IMR-90 (cell line): ENCODE measurements around the gene TTI1. TPM values are rescaled to one million over a fixed set of nuclear protein-coding genes. Genes with fewer than 3 reads are reported as not detected.

ENCODE experiments used
- ATAC-seq: fragments of 200-7000 bp; cut with Tn5 transposase; 2 replicates; pipeline ENCODE4 v1.9.1; 2020; ENCODE audit warnings: low read depth, mild to moderate bottlenecking, moderate library complexity
- BruUV-seq: library from RNA; stranded (reverse); fragments of 400-500 nt; replicated peaks from 2 replicates; lab custom pipeline; 2021; lab: Mats Ljungman, UMichigan
- CTCF ChIA-PET: fragments of 300-600 bp; formaldehyde crosslinking; extraction: SDS; loops from one replicate; lab custom pipeline; 2021; ENCODE audit warnings: antibody characterized with exemption; lab: Yijun Ruan, JAX
- POLR2A ChIA-PET: fragments of 300-600 bp; sonication (Branson Sonifier 250); formaldehyde crosslinking; loops from one replicate; lab custom pipeline; 2022; ENCODE audit warnings: antibody characterized with exemption; ENCODE audit not compliant: unreplicated experiment; lab: Charles Lee
- DNase-seq: peaks from one replicate; pipeline ENCODE4 v3.0.0; 2013
- H2AFZ ChIP-seq: replicated peaks from 2 replicates; pipeline ENCODE3; 2013; ENCODE audit warnings: low read length, mild to moderate bottlenecking; ENCODE audit not compliant: poor library complexity
- H2AK5ac ChIP-seq: 2 replicates; pipeline ENCODE4 v1.6.1; 2013; ENCODE audit warnings: low read depth, low read length, inconsistent platforms
- H2AK9ac ChIP-seq: replicated peaks from 2 replicates; pipeline ENCODE3; 2013; ENCODE audit warnings: mild to moderate bottlenecking, low read depth, low read length, moderate library complexity; ENCODE audit not compliant: poor library complexity
- H2BK120ac ChIP-seq: 2 replicates; pipeline ENCODE4 v1.6.1; 2013; ENCODE audit warnings: low read depth, low read length, inconsistent platforms
- H2BK15ac ChIP-seq: 3 replicates; pipeline ENCODE4 v1.6.1; 2013; ENCODE audit warnings: low read depth, low read length, inconsistent platforms
- H2BK20ac ChIP-seq: 2 replicates; pipeline ENCODE4 v1.6.1; 2013; ENCODE audit warnings: low read depth, mild to moderate bottlenecking, inconsistent platforms, low read length, moderate library complexity
- H2BK5ac ChIP-seq: 2 replicates; pipeline ENCODE4 v1.6.1; 2013; ENCODE audit warnings: mild to moderate bottlenecking, low read depth, low read length, inconsistent platforms; ENCODE audit not compliant: poor library complexity, severe bottlenecking
- H3K14ac ChIP-seq: replicated peaks from 2 replicates; pipeline ENCODE4 v1.6.1; 2013; ENCODE audit warnings: low read depth, low read length, inconsistent platforms
- H3K18ac ChIP-seq: 2 replicates; pipeline ENCODE4 v1.6.1; 2013; ENCODE audit warnings: low read depth, low read length, control low read depth
- H3K23ac ChIP-seq: 2 replicates; pipeline ENCODE4 v1.6.1; 2013; ENCODE audit warnings: low read depth, low read length, inconsistent platforms
- H3K27ac ChIP-seq: 2 replicates; pipeline ENCODE4 v1.5.1; 2013; ENCODE audit warnings: mild to moderate bottlenecking, control low read depth, low read length; ENCODE audit not compliant: insufficient read depth
- H3K27me3 ChIP-seq: 2 replicates; pipeline ENCODE4 v1.6.1; 2013; ENCODE audit warnings: low read length; ENCODE audit not compliant: control insufficient read depth, insufficient read depth
- H3K36me3 ChIP-seq: 2 replicates; pipeline ENCODE4 v1.6.1; 2013; ENCODE audit warnings: low read length, mixed read lengths; ENCODE audit not compliant: control insufficient read depth, insufficient read depth
- H3K4ac ChIP-seq: 2 replicates; pipeline ENCODE4 v1.6.1; 2013; ENCODE audit warnings: low read depth, low read length, inconsistent platforms
- H3K4me1 ChIP-seq: 2 replicates; pipeline ENCODE4 v1.6.1; 2013; ENCODE audit warnings: low read length, mixed read lengths; ENCODE audit not compliant: control insufficient read depth, insufficient read depth
- H3K4me2 ChIP-seq: 2 replicates; pipeline ENCODE4 v1.6.1; 2013; ENCODE audit warnings: low read depth, mild to moderate bottlenecking, control low read depth, low read length, moderate library complexity
- H3K4me3 ChIP-seq: 2 replicates; pipeline ENCODE4 v1.5.1; 2013; ENCODE audit warnings: low read depth, mild to moderate bottlenecking, control low read depth, low read length, moderate library complexity; ENCODE audit not compliant: insufficient read depth
- H3K56ac ChIP-seq: 2 replicates; pipeline ENCODE4 v1.6.1; 2013; ENCODE audit warnings: low read length, inconsistent platforms; ENCODE audit not compliant: insufficient read depth; ENCODE audit errors: extremely low read depth
- H3K79me1 ChIP-seq, 2 experiments: 2 replicates each; pipeline ENCODE4 v1.6.1; 2013; ENCODE audit warnings: low read length in 2 of 2, inconsistent platforms in 1 of 2, low read depth in 1 of 2
- H3K9ac ChIP-seq: 2 replicates; pipeline ENCODE4 v1.6.1; 2013; ENCODE audit warnings: low read depth, low read length, control low read depth
- H3K9me1 ChIP-seq: 2 replicates; pipeline ENCODE4 v1.6.1; 2013; ENCODE audit warnings: low read length, inconsistent platforms; ENCODE audit not compliant: insufficient read depth
- H3K9me3 ChIP-seq: 2 replicates; pipeline ENCODE4 v1.6.1; 2013; ENCODE audit warnings: low read length; ENCODE audit not compliant: control insufficient read depth, insufficient read depth
- H4K20me1 ChIP-seq: 2 replicates; pipeline ENCODE4 v1.6.1; 2013; ENCODE audit warnings: low read length, inconsistent platforms; ENCODE audit not compliant: insufficient read depth
- H4K5ac ChIP-seq: 2 replicates; pipeline ENCODE4 v1.6.1; 2013; ENCODE audit warnings: mild to moderate bottlenecking, low read depth, low read length, control low read depth
- H4K8ac ChIP-seq, 2 experiments: 2 replicates each; pipeline ENCODE4 v1.6.1; 2013; ENCODE audit warnings: low read depth in 2 of 2, low read length in 2 of 2, control low read depth in 1 of 2, inconsistent platforms in 1 of 2
- H4K91ac ChIP-seq: 2 replicates; pipeline ENCODE4 v1.6.1; 2013; ENCODE audit warnings: low read depth, low read length, inconsistent platforms; ENCODE audit not compliant: insufficient read depth
- CEBPB ChIP-seq: IDR thresholded peaks from 2 replicates; pipeline ENCODE4 v1.6.1; 2012; ENCODE audit warnings: low read depth, low read length, improper control_type of control experiment
- CTCF ChIP-seq: conservative IDR thresholded peaks from 2 replicates; pipeline ENCODE4 v1.5.1; 2012; ENCODE audit warnings: mild to moderate bottlenecking, low read depth, low read length, improper control_type of control experiment
- ELK1 ChIP-seq: fragments of 150-350 bp; IDR thresholded peaks from 2 replicates; pipeline ENCODE4 v1.6.1; 2016; ENCODE audit warnings: low read depth, mild to moderate bottlenecking, low read length, moderate library complexity, borderline replicate concordance
- MAZ ChIP-seq: IDR thresholded peaks from 2 replicates; pipeline ENCODE4 v1.6.1; 2012; ENCODE audit warnings: low read depth, mild to moderate bottlenecking, low read length, improper control_type of control experiment, moderate library complexity, borderline replicate concordance
- RCOR1 ChIP-seq: IDR thresholded peaks from 2 replicates; pipeline ENCODE4 v1.6.1; 2012; ENCODE audit warnings: mild to moderate bottlenecking, low read length, improper control_type of control experiment; ENCODE audit not compliant: insufficient replicate concordance
- WGBS, 2 experiments: methylation state at CpG; one replicate each; pipeline versions ENCODE4 v1.1.5 to v1.1.7; 2013; ENCODE audit warnings: missing lambda C conversion rate in 2 of 2; ENCODE audit not compliant: insufficient read length in 1 of 2; ENCODE audit errors: extremely low coverage in 2 of 2; 5-methylcytosine and 5-hydroxymethylcytosine counted together
- dilution Hi-C: fragments of 300-500 bp; cut with HindIII; formaldehyde crosslinking; loops from one replicate; pipeline ENCODE4 v1.14.3; 2018; ENCODE audit warnings: low sequenced_read_pairs; ENCODE audit not compliant: unreplicated experiment
- in situ Hi-C: fragments of 300-500 bp; cut with MboI; formaldehyde crosslinking; loops from 3 replicates; pipeline ENCODE4 v1.14.3; 2019; ENCODE audit warnings: low sequenced_read_pairs, inconsistent platforms, mixed read lengths
- intact Hi-C: fragments of 100-400 bp; cut with micrococcal nuclease; formaldehyde crosslinking; loops from 2 replicates; pipeline ENCODE4 v1.10.0; 2022
- polyA plus RNA-seq, 3 experiments: library from polyadenylated mRNA; depleted of rRNA; stranded (reverse); fragments of >200 nt; gene quantifications; 2 replicates each; pipeline ENCODE4 v1.2.3, GENCODE V29; 2012; ENCODE audit warnings: low replicate concordance in 1 of 3
- total RNA-seq: library from RNA; depleted of rRNA; stranded (reverse); fragments of >200 nt; gene quantifications from 2 replicates; pipeline ENCODE4 v1.2.3, GENCODE V29; 2012

TTI1 gene
- total and polyA plus RNA-seq, 2 of the 4 experiments (the other 2 are of a cell fraction), result 12.5 to 17.6 TPM

GRCh38 chr20:38029453-38029852, 3.8 kb downstream of the TTI1 start:
- no peak overlapping the region for H2BK120ac ChIP-seq
- CTCF ChIA-PET, result no interaction called here
- no peak overlapping the region for H3K56ac ChIP-seq
- no peak overlapping the region for H2BK5ac ChIP-seq
- no peak overlapping the region for H4K5ac ChIP-seq
- POLR2A ChIA-PET, result interaction anchor here (0.6 kb wide), 1 partner anchor 106 kb away, joined by 19 read pairs; no protein-coding TSS in a partner anchor
- intact Hi-C loops (loop anchor here (10.0 kb wide), 1 partner anchor 205 kb away; no protein-coding TSS in a partner anchor), dilution Hi-C loops (no loop called here), in situ Hi-C loops (no loop called here)
- no peak overlapping the region for H2BK20ac ChIP-seq
- H3K27ac ChIP-seq, result no peak overlapping the region
- no peak overlapping the region for H3K4me3 ChIP-seq
- no peaks in the 10 kb centered on the region for H3K9me3 ChIP-seq
- no peak overlapping the region for H3K18ac ChIP-seq
- H2AK9ac ChIP-seq, result no peak overlapping the region
- H3K4me1 ChIP-seq, result peaks cover 9% of the 10 kb centered on the region
- H3K9me1 ChIP-seq, result peaks cover 13% of the 10 kb centered on the region
- no peak overlapping the region for H3K4ac ChIP-seq
- H3K4me2 ChIP-seq, result no peak overlapping the region
- peaks cover 4% of the 10 kb centered on the region; the same call in 1 of the 2 replicates for H3K36me3 ChIP-seq
- no peak for ATAC-seq
- DNase-seq, result no peak
- peaks cover 41 to 73% of the 10 kb centered on the region in 2 experiments for H3K79me1 ChIP-seq
- H2BK15ac ChIP-seq, result no peak overlapping the region
- BruUV-seq, result no TSS peak
- H3K14ac ChIP-seq, result no peak overlapping the region
- no peak overlapping the region for H3K23ac ChIP-seq
- H2AK5ac ChIP-seq, result no peak overlapping the region
- H4K91ac ChIP-seq, result no peak overlapping the region
- no peak overlapping the region for H4K8ac ChIP-seq
- H3K27me3 ChIP-seq, result no peaks in the 10 kb centered on the region
- no peak overlapping the region for H3K9ac ChIP-seq
- WGBS, 2 experiments, result no CpG with 5 or more reads among the region's 3 CpGs
- H2AFZ ChIP-seq, result no peak overlapping the region
- TF ChIP-seq CEBPB (no peak), CTCF (no peak), ELK1 (no peak), MAZ (no peak), RCOR1 (no peak)
- H4K20me1 ChIP-seq, result peaks cover 8% of the 10 kb centered on the region
